Epithelial cell of esophagus (primary cell): ENCODE data around the gene BST2.

Experiments
- DNase-seq: peaks from one replicate; pipeline ENCODE4 v3.0.0; 2010; ENCODE audit warnings: low read depth
- H3K4me3 ChIP-seq: 2 replicates; pipeline ENCODE4 v1.5.1; 2011; ENCODE audit warnings: mild to moderate bottlenecking, low read length, control low read depth
- TF ChIP-seq, protein P1 (sequence below): IDR thresholded peaks from 2 replicates; pipeline ENCODE4 v1.5.1; 2011; ENCODE audit warnings: low read depth, mild to moderate bottlenecking, low read length, control low read depth, inconsistent platforms; ENCODE audit not compliant: insufficient read depth; ENCODE audit errors: missing control alignments

BST2 gene

DNA sequence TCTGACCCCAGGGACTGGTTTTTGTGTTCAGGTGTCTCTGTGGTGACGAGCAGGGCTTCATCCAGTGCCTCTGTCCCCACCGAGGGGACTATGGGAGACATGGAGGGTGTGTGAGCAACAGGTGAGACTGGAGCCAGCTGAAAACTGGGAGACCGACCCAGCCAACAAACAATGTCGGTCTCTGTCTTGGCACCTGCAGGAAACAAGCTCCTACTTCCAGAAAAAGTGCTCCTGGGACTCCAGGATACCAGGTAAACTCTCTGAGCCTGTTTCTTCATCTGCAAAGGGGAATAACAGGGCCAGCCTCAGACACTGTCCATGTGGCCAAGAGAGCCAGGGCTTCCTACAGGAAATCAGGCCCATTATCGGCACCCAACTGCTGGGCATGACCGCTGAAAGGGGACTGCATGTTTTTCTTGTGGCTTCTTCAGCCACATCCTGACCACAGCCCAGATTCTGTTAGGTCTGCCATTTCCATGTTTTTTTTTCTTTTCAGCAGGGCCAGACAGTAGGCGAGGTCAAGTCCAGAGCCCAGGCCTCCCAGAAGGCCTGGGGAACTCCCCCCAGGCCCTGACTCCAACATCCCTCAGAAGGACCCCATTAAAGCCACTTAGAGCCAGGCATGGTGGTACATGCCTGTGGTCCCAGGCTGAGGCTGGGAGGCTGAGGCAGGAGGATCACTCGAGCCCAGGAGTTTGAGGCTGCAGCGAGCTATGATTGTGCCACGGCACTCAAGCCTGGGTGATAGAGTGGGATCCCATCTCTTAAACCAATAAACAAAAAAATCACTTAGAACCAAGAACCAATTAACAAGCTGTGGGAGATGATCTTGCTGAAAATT is 836 bp upstream of the BST2 start:
- H3K4me3 ChIP-seq = no peak overlapping the region
- TF ChIP-seq, protein P1, sequence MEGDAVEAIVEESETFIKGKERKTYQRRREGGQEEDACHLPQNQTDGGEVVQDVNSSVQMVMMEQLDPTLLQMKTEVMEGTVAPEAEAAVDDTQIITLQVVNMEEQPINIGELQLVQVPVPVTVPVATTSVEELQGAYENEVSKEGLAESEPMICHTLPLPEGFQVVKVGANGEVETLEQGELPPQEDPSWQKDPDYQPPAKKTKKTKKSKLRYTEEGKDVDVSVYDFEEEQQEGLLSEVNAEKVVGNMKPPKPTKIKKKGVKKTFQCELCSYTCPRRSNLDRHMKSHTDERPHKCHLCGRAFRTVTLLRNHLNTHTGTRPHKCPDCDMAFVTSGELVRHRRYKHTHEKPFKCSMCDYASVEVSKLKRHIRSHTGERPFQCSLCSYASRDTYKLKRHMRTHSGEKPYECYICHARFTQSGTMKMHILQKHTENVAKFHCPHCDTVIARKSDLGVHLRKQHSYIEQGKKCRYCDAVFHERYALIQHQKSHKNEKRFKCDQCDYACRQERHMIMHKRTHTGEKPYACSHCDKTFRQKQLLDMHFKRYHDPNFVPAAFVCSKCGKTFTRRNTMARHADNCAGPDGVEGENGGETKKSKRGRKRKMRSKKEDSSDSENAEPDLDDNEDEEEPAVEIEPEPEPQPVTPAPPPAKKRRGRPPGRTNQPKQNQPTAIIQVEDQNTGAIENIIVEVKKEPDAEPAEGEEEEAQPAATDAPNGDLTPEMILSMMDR = no peak
- no peak for DNase-seq

DNA sequence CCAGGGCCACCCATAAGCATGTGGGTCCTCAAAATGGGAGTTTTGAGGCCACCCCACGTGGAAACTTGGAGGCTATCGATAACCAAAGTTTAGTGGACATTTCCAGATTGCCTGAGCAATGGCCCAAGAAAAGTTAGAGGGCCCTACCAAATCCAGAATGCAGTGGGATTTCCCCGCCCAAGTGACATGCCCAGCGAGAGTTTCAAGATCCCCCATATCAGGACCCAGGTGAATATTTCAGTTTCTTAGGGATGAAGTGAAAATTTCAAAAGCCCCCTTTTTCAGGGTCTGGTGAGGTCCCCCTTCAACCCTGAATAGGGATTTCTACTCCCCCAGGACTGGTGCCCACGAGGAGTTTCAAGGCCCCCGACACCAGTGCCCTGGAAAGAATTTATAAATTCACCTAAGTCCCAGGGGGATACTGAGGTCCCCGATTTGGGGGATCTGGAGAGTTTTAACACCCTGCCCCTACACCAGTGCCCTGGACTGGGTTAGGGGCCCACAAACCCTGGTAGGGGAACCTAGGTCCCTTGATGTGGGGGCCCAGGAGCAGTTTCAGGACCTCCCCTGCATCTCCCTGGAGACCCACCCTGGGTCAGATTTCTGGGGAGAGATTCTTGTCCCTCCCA is 695 bp downstream of the BST2 start:
- H3K4me3 ChIP-seq = no peak overlapping the region
- TF ChIP-seq, protein P1 = no peak
- DNase-seq = no peak

DNA sequence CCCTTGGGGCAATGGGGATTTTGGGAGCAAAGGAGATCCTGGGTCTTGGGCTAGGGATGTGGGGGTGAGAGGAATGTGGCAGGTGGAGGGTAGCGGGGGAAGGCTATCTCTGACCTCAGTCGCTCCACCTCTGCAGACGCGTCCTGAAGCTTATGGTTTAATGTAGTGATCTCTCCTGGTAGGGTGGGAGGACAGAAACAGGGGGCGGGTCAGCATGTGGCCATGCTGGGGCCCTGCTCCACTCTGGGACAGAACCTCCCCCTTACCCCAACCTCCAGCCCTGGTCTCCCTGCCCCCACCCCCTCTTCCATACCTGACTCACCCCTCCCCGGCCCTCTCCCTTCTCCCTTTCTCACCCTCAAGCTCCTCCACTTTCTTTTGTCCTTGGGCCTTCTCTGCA is 1.4 kb downstream of the BST2 start:
- TF ChIP-seq, protein P1 = no peak
- no peak for DNase-seq
- no peak overlapping the region for H3K4me3 ChIP-seq

DNA sequence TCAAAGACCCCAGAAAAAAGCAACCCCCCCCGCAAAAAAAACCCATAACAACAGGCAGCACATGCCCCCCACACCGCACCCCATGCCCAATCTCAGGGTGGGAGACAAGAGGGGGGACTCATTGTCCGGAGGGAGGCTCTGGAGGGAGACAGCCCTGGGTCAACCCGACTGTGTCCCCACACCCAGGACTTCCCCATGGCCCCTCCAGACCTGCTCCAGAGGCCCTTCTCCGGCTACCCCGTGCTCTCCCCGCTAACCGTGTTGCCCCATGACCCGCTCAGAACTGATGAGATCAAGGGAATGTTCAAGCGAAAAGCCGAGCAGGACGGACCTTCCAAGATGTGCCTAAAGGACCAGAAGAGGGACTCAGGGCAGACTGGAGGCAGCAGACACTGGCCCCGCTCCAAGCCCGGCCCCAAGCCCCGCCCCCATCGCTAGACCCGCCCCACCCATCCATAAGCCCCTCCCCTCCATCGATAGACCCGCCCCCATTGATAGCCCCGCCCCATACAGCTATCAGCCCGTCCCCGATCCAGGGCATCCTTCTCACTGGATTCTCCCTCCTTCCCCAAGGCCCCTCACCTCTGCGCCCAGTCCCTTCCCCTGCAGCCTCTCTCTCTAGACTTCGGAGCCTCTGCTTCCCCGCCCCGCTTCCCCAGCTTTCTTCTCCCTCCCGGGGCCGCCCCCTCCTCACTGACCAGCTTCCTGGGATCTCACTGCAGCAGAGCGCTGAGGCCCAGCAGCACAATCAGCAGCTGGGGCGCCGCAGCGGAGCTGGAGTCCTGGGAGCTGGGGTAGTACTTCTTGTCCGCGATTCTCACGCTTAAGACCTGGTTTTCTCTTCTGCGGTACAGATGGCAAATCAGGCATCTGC is 2.2 kb downstream of the BST2 start:
- TF ChIP-seq, protein P1 = no peak
- H3K4me3 ChIP-seq = no peak overlapping the region
- peak; percentile 19 for DNase-seq

DNA sequence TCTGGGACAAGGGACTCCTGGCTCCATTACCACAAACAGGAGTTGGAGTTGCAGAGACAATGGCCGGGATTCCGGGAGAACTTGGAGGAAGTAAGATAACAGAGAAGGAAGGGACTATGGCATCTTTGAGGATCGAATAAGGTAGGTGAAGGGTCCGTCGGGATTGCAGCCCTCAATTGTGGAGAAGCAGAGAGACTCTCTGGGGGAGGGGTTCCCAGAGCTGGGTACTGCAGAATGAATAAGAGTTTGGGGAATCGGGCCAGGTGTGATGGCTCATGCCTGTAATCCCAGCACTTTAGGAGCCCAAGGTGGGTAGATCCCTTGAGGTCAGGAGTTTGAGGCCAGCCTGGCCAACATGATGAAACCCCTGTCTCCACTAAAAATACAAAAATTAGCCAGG is 3.8 kb downstream of the BST2 start:
- no peak for DNase-seq
- TF ChIP-seq, protein P1 = no peak
- no peak overlapping the region for H3K4me3 ChIP-seq

DNA sequence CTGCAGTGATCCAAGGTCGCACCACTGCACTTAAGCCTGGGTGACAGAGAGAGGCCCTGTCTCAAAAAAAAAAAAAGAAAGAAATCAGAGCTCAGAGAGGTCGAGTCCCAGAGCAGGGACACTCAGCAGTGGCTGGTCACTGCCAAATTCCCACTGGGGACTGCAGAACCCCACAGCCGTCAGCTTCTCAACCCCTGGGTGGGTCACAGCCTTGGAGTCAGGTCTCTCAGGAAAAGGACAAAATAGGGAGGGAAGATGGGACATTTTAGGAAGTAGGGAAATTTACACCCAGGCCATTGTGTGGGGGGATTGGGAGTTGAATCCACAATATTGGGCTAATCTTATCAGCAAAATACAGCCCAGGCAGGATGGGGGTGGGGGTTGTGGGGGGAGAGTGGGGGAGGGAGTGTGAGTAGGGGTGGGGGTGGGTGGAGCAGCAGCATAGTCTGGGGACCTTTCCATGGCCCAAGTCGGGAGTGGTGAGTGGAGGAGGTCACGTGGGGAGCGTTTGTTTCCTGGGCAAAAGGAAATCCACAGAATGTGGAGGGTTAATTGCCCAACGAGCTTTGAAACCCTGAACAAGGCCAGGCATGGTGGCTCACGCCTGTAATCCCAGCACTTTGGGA is 6.4 kb downstream of the BST2 start:
- DNase-seq = no peak
- no peak overlapping the region for H3K4me3 ChIP-seq
- TF ChIP-seq, protein P1 = no peak
